K562 (cell line): ENCODE results near the gene LRRN3. TPM values are rescaled to one million over a fixed set of nuclear protein-coding genes. Genes with fewer than 3 reads are reported as not detected.

Experiments used
- ATAC-seq: fragments of 200-7000 bp; cut with Tn5 transposase; 3 replicates; pipeline ENCODE4 v1.9.1; 2020; ENCODE audit warnings: moderate library complexity
- BruUV-seq: library from RNA; stranded (reverse); fragments of 400-500 nt; replicated peaks from 2 replicates; lab custom pipeline; 2021; lab: Mats Ljungman, UMichigan
- CTCF ChIA-PET: fragments of 300-600 bp; formaldehyde crosslinking; extraction: SDS; loops from one replicate; lab custom pipeline; 2021; ENCODE audit warnings: low intra/inter-chr PET ratio; lab: Yijun Ruan, JAX
- POLR2A ChIA-PET: fragments of 300-600, 350-650 bp; sonication (Branson Sonifier 250); formaldehyde crosslinking; extraction: SDS; loops from one replicate; lab custom pipeline; 2021; ENCODE audit warnings: antibody characterized with exemption, inconsistent platforms; lab: Yijun Ruan, JAX
- DNase-seq, 4 experiments: peaks; one replicate each; pipeline versions ENCODE4 v3.0.0 to v3.0.0-alpha.2; 2011 to 2018; ENCODE audit warnings: low spot score in 3 of 4, mixed read lengths in 3 of 4; ENCODE audit errors: extremely low read depth in 1 of 4
- FAIRE-seq: peaks from 2 replicates; lab custom pipeline; 2011; peaks lifted over from hg19 to GRCh38; lab: Jason Lieb, UNC
- H2AFZ ChIP-seq: 2 replicates; pipeline ENCODE4 v1.6.0; 2011; ENCODE audit warnings: low read depth, low read length, control low read depth, inconsistent platforms
- H3K27ac ChIP-seq: fragments of 200-600 bp; 3 replicates; pipeline ENCODE4 v1.8.0; 2011; ENCODE audit warnings: low read depth, mild to moderate bottlenecking, control low read depth, inconsistent platforms, low read length, moderate library complexity, mixed read lengths; ENCODE audit errors: extremely low read depth
- H3K27me3 ChIP-seq, 2 experiments: fragments of 300-600 bp in 1 of 2; 2 replicates in 1 of 2; 3 replicates in 1 of 2; pipeline versions ENCODE4 v1.6.0 to v1.8.0; 2011; ENCODE audit warnings: inconsistent platforms in 2 of 2, low read length in 2 of 2, mild to moderate bottlenecking in 1 of 2, mixed read lengths in 1 of 2, moderate library complexity in 1 of 2; ENCODE audit not compliant: control insufficient read depth in 2 of 2, insufficient read depth in 2 of 2
- H3K36me3 ChIP-seq: fragments of 300-600 bp; 3 replicates; pipeline ENCODE4 v1.8.0; 2011; ENCODE audit warnings: mild to moderate bottlenecking, low read length, inconsistent platforms; ENCODE audit not compliant: control insufficient read depth, insufficient read depth
- H3K4me1 ChIP-seq, 2 experiments: fragments of 200-600 bp in 1 of 2; replicated peaks in 1 of 2; 2 replicates in 1 of 2; 3 replicates in 1 of 2; pipeline versions ENCODE4 v1.5.1 to v1.8.0; 2011; ENCODE audit warnings: inconsistent platforms in 2 of 2, low read length in 2 of 2, mild to moderate bottlenecking in 1 of 2, mixed read lengths in 1 of 2, moderate library complexity in 1 of 2; ENCODE audit not compliant: control insufficient read depth in 2 of 2, insufficient read depth in 2 of 2
- H3K4me2 ChIP-seq: 2 replicates; pipeline ENCODE4 v1.6.1; 2011; ENCODE audit warnings: low read length, control low read depth, inconsistent platforms, mixed read lengths; ENCODE audit not compliant: insufficient read depth
- H3K4me3 ChIP-seq: fragments of 200-600 bp; sonication (generic), shearing (Covaris generic); 2 replicates; pipeline ENCODE4 v1.5.1; 2016; ENCODE audit warnings: control low read depth, inconsistent platforms
- H3K79me2 ChIP-seq: fragments of 200-600 bp; 3 replicates; pipeline ENCODE4 v1.8.0; 2011; ENCODE audit warnings: low read length, inconsistent platforms; ENCODE audit not compliant: control insufficient read depth, insufficient read depth
- H3K9ac ChIP-seq, 2 experiments: 2 replicates each; pipeline versions ENCODE4 v1.6.0 to v1.6.1; 2011; ENCODE audit warnings: low read depth in 2 of 2, low read length in 2 of 2, control low read depth in 1 of 2, inconsistent platforms in 1 of 2, mild to moderate bottlenecking in 1 of 2, mixed read lengths in 1 of 2; ENCODE audit not compliant: insufficient read depth in 1 of 2
- H3K9me1 ChIP-seq: one replicate; pipeline ENCODE4 v1.6.0; 2011; ENCODE audit warnings: inconsistent platforms, mild to moderate bottlenecking, low read length, moderate library complexity; ENCODE audit not compliant: control insufficient read depth, insufficient read depth
- H3K9me3 ChIP-seq: replicated peaks from 2 replicates; pipeline ENCODE4 v1.5.1; 2011; ENCODE audit warnings: low read depth, low read length, inconsistent platforms; ENCODE audit not compliant: control insufficient read depth, insufficient read depth
- H4K20me1 ChIP-seq: replicated peaks from 2 replicates; pipeline ENCODE4 v1.6.1; 2011; ENCODE audit warnings: low read length, inconsistent platforms, mixed read lengths; ENCODE audit not compliant: control insufficient read depth, insufficient read depth
- CBX5 ChIP-seq: IDR thresholded peaks from 2 replicates; pipeline ENCODE4 v1.6.1; 2014; ENCODE audit warnings: low read depth, borderline replicate concordance
- CTCF ChIP-seq, 3 experiments: IDR thresholded peaks in 2 of 3; conservative IDR thresholded peaks in 1 of 3; 2 replicates each; pipeline ENCODE4 v1.5.1; 2011 to 2012; ENCODE audit warnings: low read length in 3 of 3, mild to moderate bottlenecking in 3 of 3, control low read depth in 2 of 3, improper control_type of control experiment in 1 of 3, inconsistent platforms in 1 of 3, low read depth in 1 of 3, mixed read lengths in 1 of 3, moderate library complexity in 1 of 3; ENCODE audit not compliant: insufficient read depth in 2 of 3
- GABPB1 ChIP-seq: sonication (generic); formaldehyde crosslinking; IDR thresholded peaks from 2 replicates; pipeline ENCODE4 v1.8.0; 2022; ENCODE audit warnings: mild to moderate bottlenecking, missing genetic modification reagents
- HDGF ChIP-seq: fragments of 450-650 bp; IDR thresholded peaks from 2 replicates; pipeline ENCODE4 v1.6.1; 2016
- KAT8 ChIP-seq: fragments of 450-650 bp; IDR thresholded peaks from 2 replicates; pipeline ENCODE4 v1.6.1; 2016; ENCODE audit warnings: low read depth, mild to moderate bottlenecking
- NR0B1 ChIP-seq: fragments of 450-650 bp; IDR thresholded peaks from one replicate; pipeline ENCODE4 v1.6.1; 2018; ENCODE audit warnings: mild to moderate bottlenecking, moderate library complexity; ENCODE audit not compliant: partially characterized antibody
- POLR3A ChIP-seq: IDR thresholded peaks from 2 replicates; pipeline ENCODE4 v1.6.1; 2011; ENCODE audit warnings: borderline replicate concordance, mild to moderate bottlenecking, moderate library complexity; ENCODE audit not compliant: insufficient read length, insufficient read depth; ENCODE audit errors: extremely low read depth
- SREBF2 ChIP-seq: sonication (generic); formaldehyde crosslinking; IDR thresholded peaks from 2 replicates; pipeline ENCODE4 v1.4.0; 2020; ENCODE audit warnings: mild to moderate bottlenecking, missing genetic modification reagents
- TEAD1 ChIP-seq, 2 experiments: fragments of 450-650 bp in 1 of 2; sonication (generic) in 1 of 2; formaldehyde crosslinking; IDR thresholded peaks; 2 replicates each; pipeline versions ENCODE4 v1.4.0 to v1.8.0; 2020 to 2022; ENCODE audit warnings: mild to moderate bottlenecking in 2 of 2, missing genetic modification reagents in 1 of 2
- ZBTB49 ChIP-seq: sonication (generic); formaldehyde crosslinking; IDR thresholded peaks from 2 replicates; pipeline ENCODE4 v1.8.0; 2022; ENCODE audit warnings: missing genetic modification reagents, mild to moderate bottlenecking, borderline replicate concordance
- ZBTB7A ChIP-seq: IDR thresholded peaks from 2 replicates; pipeline ENCODE4 v1.6.1; 2011; ENCODE audit warnings: low read depth, mild to moderate bottlenecking, low read length, moderate library complexity, borderline replicate concordance; ENCODE audit not compliant: control insufficient read depth
- ZBTB9 ChIP-seq: fragments of 450-650 bp; formaldehyde crosslinking; IDR thresholded peaks from 2 replicates; pipeline ENCODE4 v1.4.0; 2020; ENCODE audit warnings: mild to moderate bottlenecking, moderate library complexity
- ZNF239 ChIP-seq: fragments of 250-450 bp; sonication (Bioruptor Pico); IDR thresholded peaks from 2 replicates; pipeline ENCODE4 v1.4.0; 2020; ENCODE audit warnings: mild to moderate bottlenecking
- WGBS: fragments of 100-300 bp; shearing (Covaris generic); methylation state at CpG from one replicate; pipeline ENCODE4 v1.1.6; 2016; ENCODE audit warnings: low coverage, mixed read lengths; ENCODE audit not compliant: insufficient coverage; ENCODE audit errors: missing lambda C conversion rate; 5-methylcytosine and 5-hydroxymethylcytosine counted together
- in situ Hi-C: fragments of 300-500 bp; cut with MboI; formaldehyde crosslinking; loops from 4 replicates; pipeline ENCODE4 v1.15.0; 2018; ENCODE audit warnings: inconsistent platforms, mixed read lengths
- intact Hi-C: fragments of 100-400 bp; cut with micrococcal nuclease; formaldehyde crosslinking; loops from 2 replicates; pipeline ENCODE4 v1.14.2; 2022
- polyA plus RNA-seq, 8 experiments: library from polyadenylated mRNA; depleted of rRNA in 4 of 8; stranded (reverse) in 5 of 8; unstranded in 3 of 8; fragments of >200 nt; fragmentation: Nextera tagmentation in 2 of 8; fragmentation: Illumina TruSeq in 1 of 8; extraction: Ambion mirVana in 2 of 8; extraction: Trizol in 1 of 8; gene quantifications; 2 replicates each; pipeline versions ENCODE4 v1.2.1 to v1.2.3, GENCODE V29; 2011 to 2014; ENCODE audit warnings: inconsistent platforms in 1 of 8, missing spikeins in 1 of 8
- total RNA-seq, 7 experiments: library from RNA; depleted of rRNA in 6 of 7; stranded (reverse); fragments of >200 nt in 6 of 7; fragmentation: Illumina TruSeq in 2 of 7; extraction: Trizol in 2 of 7; gene quantifications; 2 replicates each; pipeline versions ENCODE4 v1.2.1 to v1.2.3, GENCODE V29; 2011 to 2021; ENCODE audit warnings: low replicate concordance in 1 of 7

The LRRN3 gene
- total and polyA plus RNA-seq, 9 of the 15 experiments (the other 6 are each of a cell fraction or from before 2014, with no cell fraction given), result 0.05 to 1.00 (median 0.20) TPM; not detected in 1

GRCh38 chr7:111098011-111098925 is 7.3 kb downstream of the LRRN3 start:
- ChIA-PET CTCF (no interaction called here), POLR2A (no interaction called here)
- Histone ChIP-seq H3K9me3 (no peaks in the 10 kb centered on the region), H4K20me1 (no peaks in the 10 kb centered on the region), H3K27ac (no peak overlapping the region), H3K4me3 (no peak overlapping the region), H3K36me3 (no peaks in the 10 kb centered on the region), H3K27me3 (no peaks in the 10 kb centered on the region), H3K4me2 (no peak overlapping the region), H3K79me2 (no peaks in the 10 kb centered on the region), H3K9ac (no peak overlapping the region), H2AFZ (peak overlapping the region; percentile 19; the same call in 1 of the 2 replicates), H3K9me1 (no peaks in the 10 kb centered on the region), H3K4me1 (no peaks in the 10 kb centered on the region)
- FAIRE-seq (peak; percentile 86), ATAC-seq (peak; percentile 93), DNase-seq (peak in 3 of 4 experiments; percentile 20 to 64 (median 21))
- no TSS peak for BruUV-seq
- in situ Hi-C loops, result loop anchor here (10.0 kb wide), 1 partner anchor 637 kb away; no protein-coding TSS in a partner anchor
- intact Hi-C loops, result no loop called here
- 38% methylated on average over 10 of the region's 10 CpGs for WGBS
- TF ChIP-seq ZBTB9 (CRISPR knock-in tag) (no peak), HDGF (no peak), ZBTB49 (CRISPR knock-in tag) (no peak), SREBF2 (CRISPR knock-in tag) (no peak), POLR3A (no peak), CBX5 (no peak), ZBTB7A (no peak), NR0B1 (no peak), GABPB1 (CRISPR knock-in tag) (no peak), CTCF (IDR thresholded peaks at IDR 0.05 in 2 of 3, conservative IDR thresholded peaks at IDR 0.05 in 1 of 3; ENCODE audit: insufficient read depth in 2 of 3, low read depth in 1 of 3, low read length in 3 of 3) (peak; percentile 62 to 86 (median 72)), ZNF239 (CRISPR knock-in tag) (no peak), KAT8 (no peak), TEAD1 (CRISPR knock-in tag; IDR thresholded peaks at IDR 0.05) (no peak)
